Fibroblast of lung (primary cell): Measurements from ENCODE around the gene EWSR1.
A peak's percentile ranks its signal among the peaks of the same experiment; 100 is the strongest.

Experiments
- CTCF ChIP-seq, 2 donors: IDR thresholded peaks in 1 of 2; conservative IDR thresholded peaks in 1 of 2; 1 replicate in 1 of 2; 2 replicates in 1 of 2; pipeline ENCODE4 v1.5.1; 2011 to 2012; ENCODE audit warnings: low read length in 2 of 2, control low read depth in 1 of 2, inconsistent platforms in 1 of 2, low read depth in 1 of 2, mild to moderate bottlenecking in 1 of 2
- EZH2 ChIP-seq: IDR thresholded peaks from 2 replicates; pipeline ENCODE4 v1.5.1; 2012; ENCODE audit warnings: low read length, control low read depth, mild to moderate bottlenecking; ENCODE audit errors: missing control alignments

- peak in 1 of 2 donors; percentile 18 for TF ChIP-seq CTCF (conservative IDR thresholded peaks at IDR 0.05 in 1 of 2, IDR thresholded peaks at IDR 0.05 in 1 of 2; ENCODE audit: low read depth in 1 of 2, low read length in 2 of 2)
- TF ChIP-seq EZH2, result no peak
Measured at GRCh38 chr22:29320546-29320945, 52.5 kb downstream of the EWSR1 start.
